Caco-2 (cell line): ENCODE data around the gene DRC1. TPM values are rescaled to one million over a fixed set of nuclear protein-coding genes. Genes with fewer than 3 reads are reported as not detected.

ENCODE experiments used
- BruUV-seq: library from RNA; stranded (reverse); fragments of 400-500 nt; replicated peaks from 2 replicates; lab custom pipeline; 2021; lab: Mats Ljungman, UMichigan
- CTCF ChIA-PET: fragments of 300-600 bp; sonication (Branson Sonifier 250); formaldehyde crosslinking; loops from one replicate; lab custom pipeline; 2022; ENCODE audit warnings: antibody characterized with exemption; lab: Charles Lee
- POLR2A ChIA-PET: fragments of 300-600 bp; sonication (Branson Sonifier 250); formaldehyde crosslinking; loops from one replicate; lab custom pipeline; 2022; ENCODE audit warnings: antibody characterized with exemption; lab: Charles Lee
- DNase-seq, 2 experiments: peaks; one replicate each; pipeline versions ENCODE4 v3.0.0 to v3.0.0-alpha.2; 2020 to 2022
- H3K27me3 ChIP-seq: replicated peaks from 2 replicates; pipeline ENCODE4 v1.6.0; 2011; ENCODE audit warnings: low read length; ENCODE audit not compliant: control insufficient read depth, insufficient read depth
- H3K36me3 ChIP-seq: 2 replicates; pipeline ENCODE4 v1.5.1; 2011; ENCODE audit warnings: low read length; ENCODE audit not compliant: control insufficient read depth, insufficient read depth
- H3K4me1 ChIP-seq: fragments of 250-450 bp; sonication (Bioruptor Pico); 2 replicates; pipeline ENCODE4 v1.5.1; 2020; ENCODE audit warnings: mild to moderate bottlenecking
- H3K4me3 ChIP-seq: 2 replicates; pipeline ENCODE4 v1.5.1; 2011; ENCODE audit warnings: low read depth, mild to moderate bottlenecking, control low read depth, low read length
- H3K9me3 ChIP-seq: fragments of 250-450 bp; sonication (Bioruptor Pico); 2 replicates; pipeline ENCODE4 v1.5.1; 2020; ENCODE audit warnings: mild to moderate bottlenecking, moderate library complexity
- H3K27ac Mint-ChIP-seq: one replicate; pipeline ENCODE4 v1.8.0; 2022; ENCODE audit warnings: mixed read lengths; ENCODE audit not compliant: unreplicated experiment
- H3K27me3 Mint-ChIP-seq: one replicate; pipeline ENCODE4 v1.8.0; 2022; ENCODE audit warnings: mixed read lengths; ENCODE audit not compliant: insufficient read depth, unreplicated experiment
- H3K36me3 Mint-ChIP-seq: one replicate; pipeline ENCODE4 v1.8.0; 2022; ENCODE audit warnings: mild to moderate bottlenecking, mixed read lengths; ENCODE audit not compliant: insufficient read depth, unreplicated experiment
- H3K4me1 Mint-ChIP-seq: one replicate; pipeline ENCODE4 v1.8.0; 2022; ENCODE audit warnings: low read depth, mixed read lengths; ENCODE audit not compliant: unreplicated experiment
- H3K4me3 Mint-ChIP-seq: one replicate; pipeline ENCODE4 v1.8.0; 2022; ENCODE audit warnings: mild to moderate bottlenecking, moderate library complexity, mixed read lengths; ENCODE audit not compliant: unreplicated experiment
- H3K9me3 Mint-ChIP-seq: one replicate; pipeline ENCODE4 v1.8.0; 2022; ENCODE audit warnings: mixed read lengths; ENCODE audit not compliant: unreplicated experiment
- CTCF ChIP-seq, 2 experiments: fragments of 200-600 bp in 1 of 2; IDR thresholded peaks; 1 replicate in 1 of 2; 2 replicates in 1 of 2; pipeline versions ENCODE4 v1.5.1 to v1.8.0; 2011 to 2022; ENCODE audit warnings: antibody characterized with exemption in 1 of 2, control low read depth in 1 of 2, inconsistent platforms in 1 of 2, low read depth in 1 of 2, low read length in 1 of 2, mild to moderate bottlenecking in 1 of 2, moderate library complexity in 1 of 2; ENCODE audit not compliant: insufficient read depth in 1 of 2, severe bottlenecking in 1 of 2, unreplicated experiment in 1 of 2
- intact Hi-C: fragments of 100-400 bp; cut with micrococcal nuclease; formaldehyde crosslinking; loops from one replicate; pipeline ENCODE4 v1.10.0; 2022; ENCODE audit not compliant: unreplicated experiment
- total RNA-seq: library from RNA; stranded (reverse); gene quantifications from 2 replicates; pipeline ENCODE4 v1.2.3, GENCODE V29; 2022

The DRC1 gene
- total RNA-seq, 1 experiment from 2014 or later = 1.1 TPM

GRCh38 chr2:26384183-26384582 lies 17.5 kb upstream of the DRC1 start:
- no peaks in the 10 kb centered on the region for H3K27me3 Mint-ChIP-seq
- H3K9me3 ChIP-seq = no peaks in the 10 kb centered on the region
- intact Hi-C loops = no loop called here
- peak in 1 of 2 experiments; percentile 43 for DNase-seq
- H3K36me3 Mint-ChIP-seq = peaks cover 49% of the 10 kb centered on the region
- peaks cover 7% of the 10 kb centered on the region for H3K4me1 Mint-ChIP-seq
- POLR2A ChIA-PET = interaction anchor here (1.1 kb wide), 1 partner anchor 38 kb away, joined by 3 read pairs; the partner anchor contains the start of gene SELENOI
- no peaks in the 10 kb centered on the region for H3K27me3 ChIP-seq
- CTCF ChIA-PET = interaction anchor here (0.8 to 1.1 kb wide), 2 partner anchors 54 to 194 kb away, joined by 3 to 4 read pairs; no protein-coding TSS in a partner anchor
- TF ChIP-seq CTCF (IDR thresholded peaks at IDR 0.05; ENCODE audit: insufficient read depth in 1 of 2, low read depth in 1 of 2, low read length in 1 of 2, severe bottlenecking in 1 of 2, unreplicated experiment in 1 of 2) = no peak
- peaks cover 6% of the 10 kb centered on the region; the same call in 1 of the 2 replicates for H3K4me1 ChIP-seq
- H3K9me3 Mint-ChIP-seq = no peaks in the 10 kb centered on the region
- BruUV-seq = no TSS peak
- H3K4me3 Mint-ChIP-seq = no peak overlapping the region
- H3K4me3 ChIP-seq = no peak overlapping the region
- H3K36me3 ChIP-seq = no peaks in the 10 kb centered on the region
- peak overlapping the region; percentile 6 for H3K27ac Mint-ChIP-seq

- ChIA-PET CTCF (interaction anchor here (0.8 to 1.1 kb wide), 2 partner anchors 54 to 193 kb away, joined by 3 to 4 read pairs; no protein-coding TSS in a partner anchor), POLR2A (interaction anchor here (1.1 kb wide), 1 partner anchor 39 kb away, joined by 3 read pairs; the partner anchor contains the start of gene SELENOI)
- intact Hi-C loops = no loop called here
- H3K27me3 Mint-ChIP-seq = no peaks in the 10 kb centered on the region
- no TSS peak for BruUV-seq
- H3K36me3 Mint-ChIP-seq = peaks cover 53% of the 10 kb centered on the region
- no peak overlapping the region for H3K27ac Mint-ChIP-seq
- Histone ChIP-seq H3K4me3 (no peak overlapping the region), H3K36me3 (no peaks in the 10 kb centered on the region), H3K27me3 (no peaks in the 10 kb centered on the region), H3K9me3 (no peaks in the 10 kb centered on the region), H3K4me1 (peaks cover 5% of the 10 kb centered on the region; the same call in 1 of the 2 replicates)
- no peak for TF ChIP-seq CTCF (IDR thresholded peaks at IDR 0.05; ENCODE audit: insufficient read depth in 1 of 2, low read depth in 1 of 2, low read length in 1 of 2, severe bottlenecking in 1 of 2, unreplicated experiment in 1 of 2)
- no peaks in the 10 kb centered on the region for H3K9me3 Mint-ChIP-seq
- H3K4me1 Mint-ChIP-seq = peaks cover 7% of the 10 kb centered on the region
- no peak for DNase-seq
- no peak overlapping the region for H3K4me3 Mint-ChIP-seq
Observed at GRCh38 chr2:26384597-26384996, 17.1 kb upstream of the DRC1 start.

- intact Hi-C loops = no loop called here
- no peaks in the 10 kb centered on the region for H3K4me1 Mint-ChIP-seq
- Histone ChIP-seq H3K4me3 (no peak overlapping the region), H3K9me3 (no peaks in the 10 kb centered on the region), H3K36me3 (no peaks in the 10 kb centered on the region), H3K4me1 (no peaks in the 10 kb centered on the region; the same call in 1 of the 2 replicates), H3K27me3 (no peaks in the 10 kb centered on the region)
- no peak for TF ChIP-seq CTCF (IDR thresholded peaks at IDR 0.05; ENCODE audit: insufficient read depth in 1 of 2, low read depth in 1 of 2, low read length in 1 of 2, severe bottlenecking in 1 of 2, unreplicated experiment in 1 of 2)
- no TSS peak for BruUV-seq
- no peak overlapping the region for H3K4me3 Mint-ChIP-seq
- no peak overlapping the region for H3K27ac Mint-ChIP-seq
- no peaks in the 10 kb centered on the region for H3K9me3 Mint-ChIP-seq
- DNase-seq = no peak
- POLR2A ChIA-PET = no interaction called here
- peaks cover 70% of the 10 kb centered on the region for H3K36me3 Mint-ChIP-seq
- no peaks in the 10 kb centered on the region for H3K27me3 Mint-ChIP-seq
- CTCF ChIA-PET = no interaction called here
Observed at GRCh38 chr2:26387189-26387588, 14.5 kb upstream of the DRC1 start.
